H9 (cell line): Measurements from ENCODE around the gene COL4A1. TPM values are rescaled to one million over a fixed set of nuclear protein-coding genes. Genes with fewer than 3 reads are reported as not detected.

ENCODE experiments used
- DNase-seq: peaks from one replicate; pipeline ENCODE4 v3.0.0-alpha.2; 2017
- H2AFZ ChIP-seq: one replicate; pipeline ENCODE4 v1.6.1; 2013; ENCODE audit warnings: mild to moderate bottlenecking, low read length, control low read depth, moderate library complexity
- H2AK5ac ChIP-seq: 2 replicates; pipeline ENCODE4 v1.6.1; 2013; ENCODE audit warnings: low read length, control low read depth, mixed read lengths; ENCODE audit not compliant: insufficient read length
- H2BK120ac ChIP-seq: one replicate; pipeline ENCODE4 v1.6.1; 2013; ENCODE audit warnings: low read depth, mild to moderate bottlenecking, low read length, control low read depth, inconsistent platforms; ENCODE audit not compliant: poor library complexity, severe bottlenecking
- H2BK12ac ChIP-seq: 2 replicates; pipeline ENCODE4 v1.6.1; 2013; ENCODE audit warnings: low read length, control low read depth, mixed read lengths, low read depth; ENCODE audit not compliant: insufficient read length
- H2BK15ac ChIP-seq: 2 replicates; pipeline ENCODE4 v1.6.1; 2013; ENCODE audit warnings: low read depth, low read length, control low read depth
- H2BK20ac ChIP-seq: one replicate; pipeline ENCODE4 v1.6.1; 2013; ENCODE audit warnings: low read depth, mild to moderate bottlenecking, low read length, control low read depth, inconsistent platforms; ENCODE audit not compliant: poor library complexity, severe bottlenecking
- H2BK5ac ChIP-seq: 2 replicates; pipeline ENCODE4 v1.6.1; 2013; ENCODE audit warnings: low read length, control low read depth, mixed read lengths; ENCODE audit not compliant: insufficient read length
- H3K14ac ChIP-seq: 2 replicates; pipeline ENCODE4 v1.6.1; 2013; ENCODE audit warnings: low read length, control low read depth; ENCODE audit not compliant: insufficient read depth
- H3K18ac ChIP-seq: 2 replicates; pipeline ENCODE4 v1.6.1; 2013; ENCODE audit warnings: low read depth, mild to moderate bottlenecking, mixed read lengths, low read length, control low read depth; ENCODE audit not compliant: insufficient read length
- H3K23ac ChIP-seq: 2 replicates; pipeline ENCODE4 v1.6.1; 2013; ENCODE audit warnings: low read length, control low read depth, mixed read lengths, low read depth; ENCODE audit not compliant: insufficient read length
- H3K23me2 ChIP-seq: 2 replicates; pipeline ENCODE4 v1.6.1; 2013; ENCODE audit warnings: low read depth, mild to moderate bottlenecking, mixed read lengths, low read length, control low read depth; ENCODE audit not compliant: insufficient read length, poor library complexity, severe bottlenecking
- H3K27ac ChIP-seq: 2 replicates; pipeline ENCODE4 v1.5.1; 2013; ENCODE audit warnings: low read length, control low read depth, mixed read lengths, low read depth; ENCODE audit not compliant: insufficient read length
- H3K27me3 ChIP-seq: 2 replicates; pipeline ENCODE4 v1.6.1; 2013; ENCODE audit warnings: low read length, control low read depth, inconsistent platforms; ENCODE audit not compliant: insufficient read depth
- H3K4ac ChIP-seq: 2 replicates; pipeline ENCODE4 v1.6.1; 2013; ENCODE audit warnings: low read depth, mild to moderate bottlenecking, control low read depth, inconsistent platforms, low read length, moderate library complexity
- H3K4me1 ChIP-seq: 2 replicates; pipeline ENCODE4 v1.6.1; 2013; ENCODE audit warnings: low read length, control low read depth, inconsistent platforms; ENCODE audit not compliant: insufficient read depth
- H3K4me2 ChIP-seq: 2 replicates; pipeline ENCODE4 v1.6.1; 2013; ENCODE audit warnings: low read length, control low read depth, mixed read lengths; ENCODE audit not compliant: insufficient read length, insufficient read depth
- H3K56ac ChIP-seq: 2 replicates; pipeline ENCODE4 v1.6.1; 2013; ENCODE audit warnings: low read depth, mild to moderate bottlenecking, mixed read lengths, low read length, control low read depth; ENCODE audit not compliant: insufficient read length
- H3K79me1 ChIP-seq: 2 replicates; pipeline ENCODE4 v1.6.1; 2013; ENCODE audit warnings: low read depth, mild to moderate bottlenecking, moderate library complexity, low read length, control low read depth, inconsistent platforms; ENCODE audit not compliant: insufficient read depth, poor library complexity, severe bottlenecking
- H3K79me2 ChIP-seq: 2 replicates; pipeline ENCODE4 v1.6.1; 2013; ENCODE audit warnings: low read length, control low read depth, inconsistent platforms; ENCODE audit not compliant: insufficient read depth
- H3K9ac ChIP-seq: 2 replicates; pipeline ENCODE4 v1.6.1; 2013; ENCODE audit warnings: low read length, control low read depth, mixed read lengths; ENCODE audit not compliant: insufficient read length; ENCODE audit errors: extremely low read depth
- H3K9me3 ChIP-seq: one replicate; pipeline ENCODE4 v1.6.1; 2013; ENCODE audit warnings: low read depth, low read length, inconsistent platforms; ENCODE audit not compliant: control insufficient read depth
- H3T11ph ChIP-seq: one replicate; pipeline ENCODE4 v1.6.1; 2013; ENCODE audit warnings: mild to moderate bottlenecking, low read length, control low read depth, inconsistent platforms
- H4K20me1 ChIP-seq: one replicate; pipeline ENCODE4 v1.6.1; 2013; ENCODE audit not compliant: control insufficient read depth, insufficient read length, insufficient read depth
- H4K5ac ChIP-seq: 2 replicates; pipeline ENCODE4 v1.6.1; 2013; ENCODE audit warnings: low read depth, mild to moderate bottlenecking, mixed read lengths, low read length, control low read depth; ENCODE audit not compliant: insufficient read length
- H4K8ac ChIP-seq: replicated peaks from 2 replicates; pipeline ENCODE4 v1.6.1; 2013; ENCODE audit warnings: low read length, control low read depth, mixed read lengths, low read depth; ENCODE audit not compliant: insufficient read length
- H4K91ac ChIP-seq: 2 replicates; pipeline ENCODE4 v1.6.1; 2013; ENCODE audit warnings: low read depth, mild to moderate bottlenecking, moderate library complexity, mixed read lengths, low read length, control low read depth; ENCODE audit not compliant: insufficient read length
- H3K27ac Mint-ChIP-seq, 3 experiments: 2 replicates in 2 of 3; 3 replicates in 1 of 3; pipeline ENCODE4 v1.8.0; 2020 to 2021; ENCODE audit warnings: mixed read lengths in 3 of 3, mild to moderate bottlenecking in 1 of 3, moderate library complexity in 1 of 3
- H3K27me3 Mint-ChIP-seq: 2 replicates; pipeline ENCODE4 v1.8.0; 2021; ENCODE audit warnings: low read depth, mild to moderate bottlenecking, moderate library complexity, mixed read lengths
- H3K36me3 Mint-ChIP-seq, 3 experiments: 2 replicates in 2 of 3; 3 replicates in 1 of 3; pipeline ENCODE4 v1.8.0; 2020 to 2021; ENCODE audit warnings: low read depth in 3 of 3, mixed read lengths in 3 of 3; ENCODE audit not compliant: insufficient read depth in 1 of 3
- H3K4me1 Mint-ChIP-seq, 2 experiments: 2 replicates each; pipeline ENCODE4 v1.8.0; 2020; ENCODE audit warnings: mixed read lengths in 2 of 2
- H3K4me3 Mint-ChIP-seq, 2 experiments: 2 replicates in 1 of 2; 3 replicates in 1 of 2; pipeline ENCODE4 v1.8.0; 2020 to 2021; ENCODE audit warnings: mild to moderate bottlenecking in 2 of 2, mixed read lengths in 2 of 2, moderate library complexity in 1 of 2
- H3K9me3 Mint-ChIP-seq, 2 experiments: 2 replicates in 1 of 2; 3 replicates in 1 of 2; pipeline ENCODE4 v1.8.0; 2020; ENCODE audit warnings: mild to moderate bottlenecking in 2 of 2, mixed read lengths in 2 of 2, moderate library complexity in 1 of 2
- WGBS: extraction: QIAGEN DNeasy Blood & Tissue Kit; methylation state at CpG from one replicate; pipeline ENCODE4 v1.1.7; 2013; ENCODE audit warnings: missing lambda C conversion rate, low lambda C conversion rate, mixed read lengths; ENCODE audit not compliant: insufficient read length; ENCODE audit errors: extremely low coverage; 5-methylcytosine and 5-hydroxymethylcytosine counted together
- total RNA-seq: library from RNA; stranded (reverse); gene quantifications from 2 replicates; pipeline ENCODE4 v1.2.1, GENCODE V29; 2021
- TF ChIP-seq, protein P1 (sequence below): fragments of 200-600 bp; sonication (generic); conservative IDR thresholded peaks from 3 replicates; pipeline ENCODE4 v1.8.0; 2021; ENCODE audit warnings: antibody characterized with exemption, mild to moderate bottlenecking

COL4A1 gene
- total RNA-seq, 1 experiment from 2014 or later = 73.1 TPM

DNA sequence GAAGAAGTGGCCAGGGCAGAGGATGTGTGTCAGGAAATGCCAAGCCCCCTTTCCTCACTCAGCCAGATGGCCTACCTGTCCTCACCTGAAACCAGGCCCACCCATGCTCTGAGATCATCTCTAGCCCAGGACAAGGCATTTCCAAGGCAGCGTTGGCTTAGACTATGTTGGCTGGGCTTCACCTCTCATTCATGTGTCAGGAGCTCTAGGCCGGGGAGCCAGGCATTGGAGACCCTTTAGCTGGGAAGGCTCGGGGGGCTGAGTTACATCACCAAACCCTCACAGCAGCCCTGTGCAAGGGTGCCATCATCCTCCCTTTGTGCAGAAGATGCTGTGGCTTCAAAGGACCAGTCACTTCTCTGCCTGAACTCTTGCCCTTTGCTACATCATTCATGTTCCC is 40.1 kb upstream of the COL4A1 start:
- H3K4ac ChIP-seq = no peak overlapping the region
- Mint-ChIP-seq H3K27me3 (no peaks in the 10 kb centered on the region), H3K27ac (no peak overlapping the region; a peak in 1 of 7 replicates), H3K4me3 (no peak overlapping the region), H3K36me3 (no peaks in the 10 kb centered on the region), H3K4me1 (peaks cover 9 to 15% of the 10 kb centered on the region in 2 experiments), H3K9me3 (no peaks in the 10 kb centered on the region; a peak in 1 of 5 replicates)
- no peaks in the 10 kb centered on the region for H3K27me3 ChIP-seq
- H3K9me3 ChIP-seq = no peaks in the 10 kb centered on the region
- H3K14ac ChIP-seq = no peak overlapping the region; the same call in 1 of the 2 replicates
- H4K20me1 ChIP-seq = no peaks in the 10 kb centered on the region
- H3K9ac ChIP-seq = no peak overlapping the region
- H3T11ph ChIP-seq = no peak overlapping the region
- no peak overlapping the region for H2BK15ac ChIP-seq
- H2BK12ac ChIP-seq = no peak overlapping the region
- DNase-seq = no peak
- H3K4me2 ChIP-seq = no peak overlapping the region
- no peak overlapping the region for H2BK20ac ChIP-seq
- no peak overlapping the region for H2BK120ac ChIP-seq
- H4K5ac ChIP-seq = no peak overlapping the region
- no peak overlapping the region for H2AK5ac ChIP-seq
- H3K79me1 ChIP-seq = peaks cover 3% of the 10 kb centered on the region
- H3K23ac ChIP-seq = no peak overlapping the region
- H3K56ac ChIP-seq = no peak overlapping the region
- no peak overlapping the region for H2AFZ ChIP-seq
- H2BK5ac ChIP-seq = no peak overlapping the region
- no CpG with 5 or more reads among the region's 3 CpGs for WGBS
- no peaks in the 10 kb centered on the region for H3K79me2 ChIP-seq
- no peak overlapping the region for H4K8ac ChIP-seq
- no peak overlapping the region for H3K18ac ChIP-seq
- H4K91ac ChIP-seq = no peak overlapping the region
- no peak overlapping the region for H3K27ac ChIP-seq
- TF ChIP-seq, protein P1, sequence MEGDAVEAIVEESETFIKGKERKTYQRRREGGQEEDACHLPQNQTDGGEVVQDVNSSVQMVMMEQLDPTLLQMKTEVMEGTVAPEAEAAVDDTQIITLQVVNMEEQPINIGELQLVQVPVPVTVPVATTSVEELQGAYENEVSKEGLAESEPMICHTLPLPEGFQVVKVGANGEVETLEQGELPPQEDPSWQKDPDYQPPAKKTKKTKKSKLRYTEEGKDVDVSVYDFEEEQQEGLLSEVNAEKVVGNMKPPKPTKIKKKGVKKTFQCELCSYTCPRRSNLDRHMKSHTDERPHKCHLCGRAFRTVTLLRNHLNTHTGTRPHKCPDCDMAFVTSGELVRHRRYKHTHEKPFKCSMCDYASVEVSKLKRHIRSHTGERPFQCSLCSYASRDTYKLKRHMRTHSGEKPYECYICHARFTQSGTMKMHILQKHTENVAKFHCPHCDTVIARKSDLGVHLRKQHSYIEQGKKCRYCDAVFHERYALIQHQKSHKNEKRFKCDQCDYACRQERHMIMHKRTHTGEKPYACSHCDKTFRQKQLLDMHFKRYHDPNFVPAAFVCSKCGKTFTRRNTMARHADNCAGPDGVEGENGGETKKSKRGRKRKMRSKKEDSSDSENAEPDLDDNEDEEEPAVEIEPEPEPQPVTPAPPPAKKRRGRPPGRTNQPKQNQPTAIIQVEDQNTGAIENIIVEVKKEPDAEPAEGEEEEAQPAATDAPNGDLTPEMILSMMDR = no peak
- H3K23me2 ChIP-seq = no peaks in the 10 kb centered on the region
- no peaks in the 10 kb centered on the region; the same call in 1 of the 2 replicates for H3K4me1 ChIP-seq
